NCI-H187 (cell line): ENCODE results near the gene ZNF81.
"Not testable (repeated sequence)": the region's sequence is repeated elsewhere in the genome, so short reads cannot be mapped to it uniquely, and the experiment has no call there.

Experiments used
- DNase-seq, 2 experiments: peaks; one replicate each; lab custom pipeline; 2025; lab: John Stamatoyannopoulos, UW

ZNF81 gene

GRCh38 chrX:47936224-47936939, 99.7 kb downstream of the ZNF81 start:
- no peak for DNase-seq

DNA sequence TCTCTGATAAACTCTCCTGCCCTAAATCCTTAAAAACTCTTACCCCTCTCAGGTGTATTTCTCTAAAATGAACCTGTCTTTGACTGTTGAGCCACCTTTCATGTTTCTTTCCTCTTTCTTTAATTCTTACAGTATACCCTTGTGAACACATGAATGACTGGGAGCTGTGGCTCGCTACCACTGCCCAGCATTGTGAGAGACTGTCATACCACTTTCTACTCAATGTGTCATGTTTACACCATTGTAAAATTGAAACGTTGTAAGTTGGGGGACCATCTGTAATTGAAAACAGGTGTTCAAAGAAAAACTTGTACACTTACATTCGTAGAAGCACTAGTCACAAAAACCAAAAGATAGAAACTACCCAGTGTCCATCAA, 100.2 kb downstream of the ZNF81 start:
- no peak for DNase-seq

DNA sequence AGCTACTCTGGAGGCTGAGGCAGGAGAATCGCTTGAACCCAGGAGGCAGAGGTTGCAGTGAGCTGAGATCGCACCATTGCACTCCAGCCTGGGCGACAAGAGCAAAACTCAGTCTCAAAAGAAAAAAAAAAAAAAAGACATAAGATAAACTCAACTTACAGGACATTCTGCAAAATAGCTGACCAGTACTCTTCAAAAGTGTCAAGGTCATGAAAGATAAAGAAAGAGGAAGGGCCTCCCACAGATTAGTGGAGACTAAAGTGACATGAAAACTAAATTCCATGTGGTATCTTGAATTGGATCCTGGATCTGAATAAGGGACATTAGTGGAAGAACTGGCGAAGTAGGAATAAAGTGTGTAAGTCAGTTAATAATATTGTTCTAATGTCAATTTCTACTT, 103.7 kb downstream of the ZNF81 start:
- DNase-seq: no peak

GRCh38 chrX:47941423-47941822, 104.7 kb downstream of the ZNF81 start:
- DNase-seq: no peak

- not testable (repeated sequence) for DNase-seq
These were observed 118.6 kb downstream of the ZNF81 start for GRCh38 chrX:47955295-47955694.

GRCh38 chrX:47956016-47956415, 119.3 kb downstream of the ZNF81 start:
- no peak for DNase-seq

DNA sequence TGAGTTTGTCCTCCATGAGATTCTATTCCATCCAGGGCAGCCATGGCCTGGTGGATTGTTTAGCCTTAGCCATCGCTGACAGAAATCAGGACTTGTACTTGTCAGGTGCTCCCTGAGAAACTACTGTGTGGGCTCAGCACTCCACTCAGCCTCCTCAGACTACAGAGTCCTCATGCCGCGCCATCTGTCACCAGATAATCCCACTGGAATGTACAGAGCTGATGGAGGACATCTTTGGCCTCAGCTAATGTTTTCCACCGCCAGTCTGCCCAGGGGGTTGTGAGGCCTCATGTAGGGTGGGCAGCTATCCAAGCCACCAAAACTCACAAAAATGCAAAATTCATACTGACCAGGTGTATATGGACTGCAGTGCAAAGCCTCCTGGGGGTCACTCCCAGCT, 121.5 kb downstream of the ZNF81 start:
- not testable (repeated sequence) for DNase-seq

GRCh38 chrX:47958761-47959342, 122.2 kb downstream of the ZNF81 start:
- no peak for DNase-seq

- DNase-seq: no peak
These were observed 123.7 kb downstream of the ZNF81 start for GRCh38 chrX:47960406-47960805.

GRCh38 chrX:47961830-47962229, 125.1 kb downstream of the ZNF81 start:
- DNase-seq: not testable (repeated sequence)

- not testable (repeated sequence) for DNase-seq
These were observed 128.8 kb downstream of the ZNF81 start for GRCh38 chrX:47965526-47965925.
